Adrenal gland (tissue), 12 donors: Measurements from ENCODE around the gene FAM83D. TPM values are rescaled to one million over a fixed set of nuclear protein-coding genes. Genes with fewer than 3 reads are reported as not detected.

ENCODE experiments used
- DNase-seq, 7 donors: peaks; one replicate each; pipeline ENCODE4 v3.0.0-alpha.2; 2019 to 2020
- H3K27ac ChIP-seq, 5 donors: fragments of 200-600 bp; sonication (generic) in 4 of 5; 1 replicate in 3 of 5; 2 replicates in 2 of 5; pipeline versions ENCODE4 v1.5.1 to v1.8.0; 2016 to 2020; ENCODE audit warnings: mild to moderate bottlenecking in 1 of 5
- H3K27me3 ChIP-seq: fragments of 200-600 bp; 2 replicates; pipeline ENCODE4 v1.8.0; 2021
- H3K36me3 ChIP-seq, 2 donors: fragments of 200-600 bp; replicated peaks in 1 of 2; 1 replicate in 1 of 2; 2 replicates in 1 of 2; pipeline versions ENCODE4 v1.5.1 to v1.8.0; 2018 to 2022
- H3K4me1 ChIP-seq, 2 donors: fragments of 200-600 bp; replicated peaks in 1 of 2; 1 replicate in 1 of 2; 2 replicates in 1 of 2; pipeline versions ENCODE4 v1.5.1 to v1.8.0; 2018 to 2021
- H3K4me3 ChIP-seq, 4 donors: fragments of 200-600 bp; sonication (generic) in 3 of 4; one replicate each; pipeline ENCODE4 v1.5.1; 2016 to 2018
- H3K9me3 ChIP-seq, 3 donors: fragments of 200-600 bp; sonication (generic) in 1 of 3; replicated peaks in 1 of 3; 1 replicate in 2 of 3; 2 replicates in 1 of 3; pipeline versions ENCODE4 v1.5.1 to v1.8.0; 2016 to 2021
- CTCF ChIP-seq, 6 experiments: fragments of 450-650 bp in 4 of 6; fragments of 200-600 bp in 2 of 6; sonication (generic) in 1 of 6; IDR thresholded peaks; 1 replicate in 5 of 6; 2 replicates in 1 of 6; pipeline versions ENCODE4 v1.5.1 to v1.8.0; 2016 to 2021; ENCODE audit warnings: antibody characterized with exemption in 6 of 6, mild to moderate bottlenecking in 2 of 6, moderate library complexity in 1 of 6
- POLR2A ChIP-seq, 2 donors: fragments of 450-650 bp; IDR thresholded peaks; one replicate each; pipeline ENCODE4 v1.6.1; 2017; ENCODE audit warnings: antibody characterized with exemption in 2 of 2, mild to moderate bottlenecking in 2 of 2, moderate library complexity in 1 of 2
- WGBS, 4 donors: extraction: QIAGEN DNeasy Blood & Tissue Kit in 2 of 4; methylation state at CpG; one replicate each; pipeline versions ENCODE4 v1.1.5 to v1.1.7; 2013 to 2017; 5-methylcytosine and 5-hydroxymethylcytosine counted together
- intact Hi-C, 2 donors: fragments of 100-400 bp; cut with DNase I; formaldehyde crosslinking; loops; one replicate each; pipeline versions ENCODE4 v1.14.1 to v1.15.0; 2022 to 2023
- polyA plus RNA-seq, 3 donors: library from polyadenylated mRNA; stranded (reverse); fragments of 200-250 nt in 2 of 3; fragments of 350-450 nt in 1 of 3; fragmentation: Illumina TruSeq in 1 of 3; extraction: RNeasy Lipid Tissue Mini Kit (QIAGEN cat#74804) in 1 of 3; gene quantifications; one replicate each; pipeline ENCODE4 v1.2.3, GENCODE V29; 2013 to 2014
- total RNA-seq, 9 donors: library from RNA; depleted of rRNA in 4 of 9; stranded (reverse); fragments of >200 nt in 4 of 9; fragments of 120-200 nt in 1 of 9; fragmentation: NEBNext Ultra II Directional in 1 of 9; extraction: Animal tissue kit (Norgen Biotek cat#: 25700) in 1 of 9; gene quantifications; one replicate each; pipeline versions ENCODE4 v1.1.0 to v1.2.4, GENCODE V29; 2013 to 2023
- donor health status: healthy with polysubstance abuse.
- donor health status: Bipolar disorder and iron deficiency.
- donor health status: DM: yes; HTN: yes; CAD: no.
- donor health status: DM: no; HTN: no; CAD: no.
- donor health status: DM: no; HTN: no; CAD: no.
- donor health status: DM: yes; HTN: yes; CAD: no.

The FAM83D gene
- total and polyA plus RNA-seq, 12 donors = 0.14 to 4.5 (median 0.72) TPM; not detected in 1

- Histone ChIP-seq H3K9me3 (no peaks in the 10 kb centered on the region), H3K27me3 (no peaks in the 10 kb centered on the region), H3K27ac (no peak overlapping the region), H3K4me1 (no peaks in the 10 kb centered on the region), H3K4me3 (no peak overlapping the region), H3K36me3 (no peaks in the 10 kb centered on the region)
- TF ChIP-seq CTCF (IDR thresholded peaks at IDR 0.05) (no peak), POLR2A (IDR thresholded peaks at IDR 0.05) (no peak)
- intact Hi-C loops = no loop called here
- no peak for DNase-seq
- WGBS, 4 donors = 87 to 95% (median 90%) methylated on average over 3 of the region's 3 CpGs
Observed at GRCh38 chr20:38946836-38947235, 20.6 kb downstream of the FAM83D start.

- Histone ChIP-seq H3K9me3 (no peaks in the 10 kb centered on the region), H3K4me3 (no peak overlapping the region), H3K4me1 (no peaks in the 10 kb centered on the region), H3K27ac (no peak overlapping the region), H3K36me3 (no peaks in the 10 kb centered on the region), H3K27me3 (no peaks in the 10 kb centered on the region)
- 43 to 58% (median 48%) methylated on average over 6 to 7 of the region's 7 CpGs for WGBS, 4 donors
- intact Hi-C loops = no loop called here
- TF ChIP-seq CTCF (IDR thresholded peaks at IDR 0.05) (no peak), POLR2A (IDR thresholded peaks at IDR 0.05) (no peak)
- DNase-seq = no peak
Observed at GRCh38 chr20:38947931-38948362, 21.7 kb downstream of the FAM83D start.

GRCh38 chr20:38950254-38950653 is 24.0 kb downstream of the FAM83D start:
- no peak for TF ChIP-seq CTCF (IDR thresholded peaks at IDR 0.05)
- no peak for TF ChIP-seq POLR2A (IDR thresholded peaks at IDR 0.05)
- Histone ChIP-seq H3K4me1 (no peaks in the 10 kb centered on the region), H3K9me3 (no peaks in the 10 kb centered on the region), H3K27ac (no peak overlapping the region), H3K27me3 (no peaks in the 10 kb centered on the region), H3K4me3 (no peak overlapping the region), H3K36me3 (no peaks in the 10 kb centered on the region)
- 73 to 97% (median 95%) methylated on average over 2 of the region's 2 CpGs for WGBS, 4 donors
- intact Hi-C loops = loop anchor here in 1 of 2 donors (5.0 kb wide), 1 partner anchor 273 kb away; no protein-coding TSS in a partner anchor
- no peak for DNase-seq

GRCh38 chr20:38951611-38952010 is 25.4 kb downstream of the FAM83D start:
- 93 to 100% (median 98%) methylated on average over 7 to 9 of the region's 9 CpGs for WGBS, 4 donors
- H3K27me3 ChIP-seq = no peaks in the 10 kb centered on the region
- H3K36me3 ChIP-seq = no peaks in the 10 kb centered on the region
- H3K4me1 ChIP-seq = no peaks in the 10 kb centered on the region
- no peak overlapping the region for H3K27ac ChIP-seq
- DNase-seq = no peak
- no peak for TF ChIP-seq CTCF (IDR thresholded peaks at IDR 0.05)
- TF ChIP-seq POLR2A (IDR thresholded peaks at IDR 0.05) = no peak
- intact Hi-C loops = loop anchor here in 1 of 2 donors (5.0 kb wide), 1 partner anchor 274 kb away; no protein-coding TSS in a partner anchor
- H3K9me3 ChIP-seq = no peaks in the 10 kb centered on the region
- H3K4me3 ChIP-seq = no peak overlapping the region
